ENCODE results near the gene BLACAT1.

BLACAT1 gene

GRCh38 chr1:205500240-205501233 is 44.7 kb upstream of the BLACAT1 start:
- in situ Hi-C loops (cut with MboI; ENCODE audit: low sequenced_read_pairs, unreplicated experiment): no loop called here
- no peak for DNase-seq (ENCODE audit: low spot score)
- TF ChIP-seq, protein P1, sequence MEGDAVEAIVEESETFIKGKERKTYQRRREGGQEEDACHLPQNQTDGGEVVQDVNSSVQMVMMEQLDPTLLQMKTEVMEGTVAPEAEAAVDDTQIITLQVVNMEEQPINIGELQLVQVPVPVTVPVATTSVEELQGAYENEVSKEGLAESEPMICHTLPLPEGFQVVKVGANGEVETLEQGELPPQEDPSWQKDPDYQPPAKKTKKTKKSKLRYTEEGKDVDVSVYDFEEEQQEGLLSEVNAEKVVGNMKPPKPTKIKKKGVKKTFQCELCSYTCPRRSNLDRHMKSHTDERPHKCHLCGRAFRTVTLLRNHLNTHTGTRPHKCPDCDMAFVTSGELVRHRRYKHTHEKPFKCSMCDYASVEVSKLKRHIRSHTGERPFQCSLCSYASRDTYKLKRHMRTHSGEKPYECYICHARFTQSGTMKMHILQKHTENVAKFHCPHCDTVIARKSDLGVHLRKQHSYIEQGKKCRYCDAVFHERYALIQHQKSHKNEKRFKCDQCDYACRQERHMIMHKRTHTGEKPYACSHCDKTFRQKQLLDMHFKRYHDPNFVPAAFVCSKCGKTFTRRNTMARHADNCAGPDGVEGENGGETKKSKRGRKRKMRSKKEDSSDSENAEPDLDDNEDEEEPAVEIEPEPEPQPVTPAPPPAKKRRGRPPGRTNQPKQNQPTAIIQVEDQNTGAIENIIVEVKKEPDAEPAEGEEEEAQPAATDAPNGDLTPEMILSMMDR (IDR thresholded peaks at IDR 0.05; ENCODE audit: borderline replicate concordance, control extremely low read depth, extremely low read depth, insufficient read depth, missing control alignments): no peak

DNA sequence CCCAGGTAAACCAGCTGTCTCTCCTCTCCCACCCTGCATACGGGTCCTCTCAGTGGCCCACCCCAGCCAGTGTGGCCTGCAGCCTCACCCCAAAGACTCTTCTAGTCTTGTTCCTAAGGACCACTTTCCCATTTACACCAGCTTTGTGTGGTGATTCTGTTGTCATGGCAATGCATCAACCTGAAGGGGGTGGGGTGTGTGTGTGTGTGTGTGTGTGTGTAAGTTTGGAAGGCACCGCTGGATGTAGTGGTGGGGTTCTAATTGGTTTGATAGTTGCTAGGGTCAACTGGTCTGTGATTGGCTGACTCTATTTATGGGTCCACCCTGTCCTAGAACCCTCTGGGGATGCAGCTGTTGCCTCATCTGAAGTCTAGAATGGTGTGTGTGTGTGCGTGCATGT is 43.9 kb upstream of the BLACAT1 start:
- DNase-seq (ENCODE audit: low spot score): no peak
- in situ Hi-C loops (cut with MboI; ENCODE audit: low sequenced_read_pairs, unreplicated experiment): no loop called here

DNA sequence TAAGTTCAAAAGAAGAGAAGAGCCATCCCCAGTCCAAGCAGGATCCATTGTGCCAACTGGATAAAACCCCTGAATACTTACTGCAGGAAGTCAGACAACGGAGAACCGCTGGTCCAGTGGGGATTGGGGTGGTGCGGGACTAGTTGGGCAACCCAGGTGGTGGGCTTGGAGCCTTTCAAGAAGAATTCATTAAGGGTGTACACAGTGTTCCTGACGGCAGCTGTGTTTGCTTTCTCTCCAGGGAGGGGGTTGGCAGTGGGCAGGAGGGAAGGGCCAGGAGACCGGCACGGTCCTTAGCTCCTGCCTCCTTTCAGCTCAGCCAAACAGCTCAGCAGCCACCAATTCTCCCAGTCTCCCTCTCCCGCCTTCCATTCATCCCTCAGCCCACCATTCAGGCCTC is 41.5 kb upstream of the BLACAT1 start:
- TF ChIP-seq, protein P1 (IDR thresholded peaks at IDR 0.05; ENCODE audit: borderline replicate concordance, control extremely low read depth, extremely low read depth, insufficient read depth, missing control alignments): no peak
- DNase-seq (ENCODE audit: low spot score): no peak
- in situ Hi-C loops (cut with MboI; ENCODE audit: low sequenced_read_pairs, unreplicated experiment): no loop called here

More for the DNA sequence above, 43.9 kb upstream of the BLACAT1 start:
- TF ChIP-seq, protein P1 (IDR thresholded peaks at IDR 0.05; ENCODE audit: borderline replicate concordance, control extremely low read depth, extremely low read depth, insufficient read depth, missing control alignments): no peak

- no peak for DNase-seq (ENCODE audit: low spot score)
- in situ Hi-C loops (cut with MboI; ENCODE audit: low sequenced_read_pairs, unreplicated experiment): no loop called here
- TF ChIP-seq, protein P1 (IDR thresholded peaks at IDR 0.05; ENCODE audit: borderline replicate concordance, control extremely low read depth, extremely low read depth, insufficient read depth, missing control alignments): no peak
These were observed 40.8 kb upstream of the BLACAT1 start for GRCh38 chr1:205496661-205497060.

DNA sequence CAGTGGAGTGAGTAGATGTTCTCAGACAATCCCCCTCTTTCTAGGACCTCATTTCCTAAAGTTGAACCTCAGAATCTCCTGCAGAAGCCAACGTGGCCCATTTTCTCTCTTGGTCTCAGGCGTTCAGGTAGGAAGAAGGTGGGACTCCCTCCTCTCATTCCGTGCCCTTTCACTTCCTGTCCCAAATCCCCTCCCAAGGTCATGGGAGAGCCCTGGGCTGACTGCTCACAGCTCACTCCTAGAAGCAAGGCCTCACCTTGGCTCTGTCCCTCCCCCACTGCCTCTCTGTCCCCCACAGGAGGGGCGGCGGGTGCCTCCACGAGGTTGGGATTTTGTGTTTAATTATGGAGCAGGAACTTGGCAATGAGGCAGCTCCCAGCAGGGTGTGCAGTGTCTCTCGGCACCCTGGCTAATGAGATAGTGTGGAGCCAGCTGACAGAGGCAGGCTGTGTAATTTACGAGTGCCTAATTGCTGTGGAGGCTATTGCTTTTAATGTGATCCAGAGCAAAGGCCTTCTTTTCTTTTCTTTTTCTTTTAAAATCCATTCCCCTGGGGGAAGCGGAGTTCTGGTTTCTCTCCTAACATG is 39.5 kb upstream of the BLACAT1 start:
- in situ Hi-C loops (cut with MboI; ENCODE audit: low sequenced_read_pairs, unreplicated experiment): no loop called here
- TF ChIP-seq, protein P1 (IDR thresholded peaks at IDR 0.05; ENCODE audit: borderline replicate concordance, control extremely low read depth, extremely low read depth, insufficient read depth, missing control alignments): no peak
- DNase-seq (ENCODE audit: low spot score): no peak

- TF ChIP-seq, protein P1 (IDR thresholded peaks at IDR 0.05; ENCODE audit: borderline replicate concordance, control extremely low read depth, extremely low read depth, insufficient read depth, missing control alignments): no peak
- DNase-seq (ENCODE audit: low spot score): no peak
- in situ Hi-C loops (cut with MboI; ENCODE audit: low sequenced_read_pairs, unreplicated experiment): no loop called here
These were observed 38.3 kb upstream of the BLACAT1 start for GRCh38 chr1:205494115-205494514.

Measured in GM13976 (cell line).